DND-41 (cell line): ENCODE data around the gene COG7.
A peak's percentile ranks its signal among the peaks of the same experiment; 100 is the strongest.

ENCODE experiments used
- ATAC-seq: fragments of 200-7000 bp; cut with Tn5 transposase; 3 replicates; pipeline ENCODE4 v1.9.1; 2021; ENCODE audit warnings: low read depth; ENCODE audit not compliant: insufficient read depth
- DNase-seq: peaks from one replicate; pipeline ENCODE4 v3.0.0-alpha.2; 2020
- H2AFZ ChIP-seq: 2 replicates; pipeline ENCODE4 v1.6.0; 2012; ENCODE audit warnings: low read depth, low read length
- H3K27ac ChIP-seq: 2 replicates; pipeline ENCODE4 v1.5.1; 2012; ENCODE audit warnings: low read length, inconsistent platforms
- H3K27me3 ChIP-seq: fragments of 200-600 bp; sonication (generic); 2 replicates; pipeline ENCODE4 v1.6.0; 2012; ENCODE audit warnings: low read length, mild to moderate bottlenecking, inconsistent platforms; ENCODE audit not compliant: insufficient read depth, poor library complexity
- H3K36me3 ChIP-seq: 2 replicates; pipeline ENCODE4 v1.5.1; 2012; ENCODE audit warnings: low read length, inconsistent platforms; ENCODE audit not compliant: insufficient read depth
- H3K4me1 ChIP-seq: 2 replicates; pipeline ENCODE4 v1.5.1; 2012; ENCODE audit warnings: mild to moderate bottlenecking, low read length; ENCODE audit not compliant: insufficient read depth
- H3K4me2 ChIP-seq: 2 replicates; pipeline ENCODE4 v1.6.0; 2012; ENCODE audit warnings: mild to moderate bottlenecking, moderate library complexity, low read length, inconsistent platforms; ENCODE audit not compliant: insufficient read depth
- H3K4me3 ChIP-seq, 2 experiments: fragments of 200-600 bp in 1 of 2; shearing (Covaris generic) in 1 of 2; 2 replicates each; pipeline ENCODE4 v1.5.1; 2012 to 2016; ENCODE audit warnings: inconsistent platforms in 2 of 2, low read length in 2 of 2, mild to moderate bottlenecking in 2 of 2, low read depth in 1 of 2, moderate library complexity in 1 of 2
- H3K79me2 ChIP-seq: 2 replicates; pipeline ENCODE4 v1.6.0; 2012; ENCODE audit warnings: low read length, inconsistent platforms; ENCODE audit not compliant: insufficient read depth
- H3K9ac ChIP-seq: 2 replicates; pipeline ENCODE4 v1.6.0; 2012; ENCODE audit warnings: low read depth, mild to moderate bottlenecking, inconsistent platforms, low read length, moderate library complexity
- H3K9me3 ChIP-seq: 2 replicates; pipeline ENCODE4 v1.5.1; 2012; ENCODE audit warnings: low read length, moderate library complexity, mild to moderate bottlenecking, inconsistent platforms; ENCODE audit not compliant: insufficient read depth, severe bottlenecking
- H4K20me1 ChIP-seq: 2 replicates; pipeline ENCODE4 v1.6.0; 2012; ENCODE audit warnings: low read length; ENCODE audit not compliant: insufficient read depth
- CTCF ChIP-seq: IDR thresholded peaks from 2 replicates; pipeline ENCODE4 v1.5.1; 2012; ENCODE audit warnings: borderline replicate concordance, low read length, moderate library complexity, mild to moderate bottlenecking; ENCODE audit not compliant: poor library complexity, severe bottlenecking; ENCODE audit errors: extremely low read depth
- EZH2 ChIP-seq: IDR thresholded peaks from 3 replicates; pipeline ENCODE4 v1.6.1; 2012; ENCODE audit warnings: borderline replicate concordance, low read depth, mild to moderate bottlenecking, moderate library complexity, low read length, inconsistent platforms; ENCODE audit not compliant: severe bottlenecking

Gene COG7

GRCh38 chr16:23373436-23374219 lies 79.4 kb downstream of the COG7 start:
- TF ChIP-seq EZH2 (no peak), CTCF (no peak)
- Histone ChIP-seq H3K9me3 (no peaks in the 10 kb centered on the region), H3K36me3 (no peaks in the 10 kb centered on the region), H3K79me2 (no peaks in the 10 kb centered on the region), H3K27ac (no peak overlapping the region), H3K4me3 (no peak overlapping the region), H3K27me3 (no peaks in the 10 kb centered on the region), H3K4me1 (no peaks in the 10 kb centered on the region), H4K20me1 (peaks cover 8% of the 10 kb centered on the region; the same call in 1 of the 2 replicates), H3K4me2 (no peak overlapping the region), H3K9ac (no peak overlapping the region), H2AFZ (no peak overlapping the region)
- no peak for DNase-seq
- no peak for ATAC-seq

DNA sequence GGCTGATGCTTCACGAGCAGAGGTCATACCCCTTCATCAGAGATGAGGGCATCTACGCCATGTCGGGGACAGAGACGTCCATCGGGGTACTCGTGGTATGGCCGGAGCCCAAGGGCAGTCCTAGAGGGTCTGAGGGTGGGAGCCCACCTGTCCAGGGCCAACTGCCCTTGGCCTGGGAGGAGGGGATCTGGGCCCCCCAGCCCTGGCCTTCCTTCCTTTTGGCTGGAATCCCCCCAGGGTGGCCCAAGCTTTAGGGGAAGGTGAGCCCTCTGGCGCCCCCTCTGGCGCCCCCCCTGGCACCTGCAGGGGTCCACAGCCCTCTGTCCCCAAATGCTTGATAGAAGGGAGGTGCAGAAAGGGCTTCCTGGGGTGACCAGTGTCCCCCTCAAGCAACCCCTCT lies 81.6 kb downstream of the COG7 start:
- Histone ChIP-seq H3K4me3 (no peak overlapping the region), H3K4me1 (no peaks in the 10 kb centered on the region), H3K4me2 (no peak overlapping the region), H2AFZ (no peak overlapping the region), H3K27me3 (no peaks in the 10 kb centered on the region), H3K9ac (no peak overlapping the region), H3K27ac (no peak overlapping the region), H3K79me2 (no peaks in the 10 kb centered on the region), H4K20me1 (peaks cover 8% of the 10 kb centered on the region; the same call in 1 of the 2 replicates), H3K36me3 (no peaks in the 10 kb centered on the region), H3K9me3 (no peaks in the 10 kb centered on the region)
- no peak for DNase-seq
- no peak for ATAC-seq
- TF ChIP-seq EZH2 (no peak), CTCF (peak; percentile 39)

- H3K4me3 ChIP-seq = no peak overlapping the region
- no peaks in the 10 kb centered on the region for H3K79me2 ChIP-seq
- H4K20me1 ChIP-seq = no peaks in the 10 kb centered on the region
- no peaks in the 10 kb centered on the region for H3K27me3 ChIP-seq
- DNase-seq (no peak), ATAC-seq (no peak)
- 0 out of 2 replicates have a peak, but pooled peaks cover 5% of the 10 kb centered on the region for H3K4me1 ChIP-seq
- no peaks in the 10 kb centered on the region for H3K36me3 ChIP-seq
- no peak overlapping the region for H3K9ac ChIP-seq
- no peak for TF ChIP-seq EZH2
- no peak for TF ChIP-seq CTCF
- no peak overlapping the region for H3K27ac ChIP-seq
- no peak overlapping the region for H3K4me2 ChIP-seq
- no peak overlapping the region for H2AFZ ChIP-seq
- no peaks in the 10 kb centered on the region for H3K9me3 ChIP-seq
Observed at GRCh38 chr16:23369416-23369815, 83.6 kb downstream of the COG7 start.
